H7 (cell line): ENCODE results near the gene PARD3. TPM values are rescaled to one million over a fixed set of nuclear protein-coding genes. Genes with fewer than 3 reads are reported as not detected.

ENCODE experiments used
- DNase-seq: peaks from one replicate; pipeline ENCODE4 v3.0.0; 2012
- H3K27me3 ChIP-seq: 2 replicates; pipeline ENCODE4 v1.6.0; 2011; ENCODE audit warnings: mild to moderate bottlenecking, low read length; ENCODE audit not compliant: control insufficient read depth, insufficient read depth
- H3K36me3 ChIP-seq: replicated peaks from 2 replicates; pipeline ENCODE4 v1.5.1; 2011; ENCODE audit warnings: low read length; ENCODE audit not compliant: control insufficient read depth, insufficient read depth
- H3K4me3 ChIP-seq: 2 replicates; pipeline ENCODE4 v1.5.1; 2011; ENCODE audit warnings: low read depth, mild to moderate bottlenecking, control low read depth, low read length, moderate library complexity; ENCODE audit not compliant: insufficient read depth
- total RNA-seq: library from RNA; depleted of rRNA; stranded (reverse); fragments of >200 nt; shearing (Covaris generic); gene quantifications from 2 replicates; pipeline ENCODE4 v1.2.3, GENCODE V29; 2014

PARD3 gene
- total RNA-seq, 1 experiment from 2014 or later, result 51.1 TPM

GRCh38 chr10:34089253-34089652, 725.8 kb downstream of the PARD3 start:
- DNase-seq, result no peak
- Histone ChIP-seq H3K27me3 (no peaks in the 10 kb centered on the region), H3K36me3 (no peaks in the 10 kb centered on the region), H3K4me3 (no peak overlapping the region)

- Histone ChIP-seq H3K36me3 (no peaks in the 10 kb centered on the region), H3K4me3 (no peak overlapping the region), H3K27me3 (no peaks in the 10 kb centered on the region)
- no peak for DNase-seq
Observed at GRCh38 chr10:34088208-34088794, 726.8 kb downstream of the PARD3 start.

GRCh38 chr10:34087095-34087418, 728.0 kb downstream of the PARD3 start:
- Histone ChIP-seq H3K27me3 (no peaks in the 10 kb centered on the region), H3K4me3 (no peak overlapping the region), H3K36me3 (no peaks in the 10 kb centered on the region)
- no peak for DNase-seq

GRCh38 chr10:34083567-34083966, 731.5 kb downstream of the PARD3 start:
- DNase-seq, result no peak
- no peak overlapping the region for H3K4me3 ChIP-seq

GRCh38 chr10:34081948-34082347, 733.1 kb downstream of the PARD3 start:
- no peaks in the 10 kb centered on the region for H3K36me3 ChIP-seq
- H3K4me3 ChIP-seq, result no peak overlapping the region
- no peaks in the 10 kb centered on the region for H3K27me3 ChIP-seq
- peak; percentile 54 for DNase-seq

More at GRCh38 chr10:34083567-34083966, 731.5 kb downstream of the PARD3 start:
- Histone ChIP-seq H3K36me3 (no peaks in the 10 kb centered on the region), H3K27me3 (no peaks in the 10 kb centered on the region)

- no peaks in the 10 kb centered on the region for H3K27me3 ChIP-seq
- no peak overlapping the region for H3K4me3 ChIP-seq
- no peak for DNase-seq
- no peaks in the 10 kb centered on the region for H3K36me3 ChIP-seq
Observed at GRCh38 chr10:34081347-34081743, 733.8 kb downstream of the PARD3 start.

- Histone ChIP-seq H3K36me3 (no peaks in the 10 kb centered on the region), H3K27me3 (no peaks in the 10 kb centered on the region), H3K4me3 (no peak overlapping the region)
- no peak for DNase-seq
Observed at GRCh38 chr10:34080485-34081346, 734.4 kb downstream of the PARD3 start.

- Histone ChIP-seq H3K4me3 (no peak overlapping the region), H3K27me3 (no peaks in the 10 kb centered on the region), H3K36me3 (no peaks in the 10 kb centered on the region)
- no peak for DNase-seq
Observed at GRCh38 chr10:34079702-34080484, 735.2 kb downstream of the PARD3 start.

- no peak for DNase-seq
Observed at GRCh38 chr10:34078745-34079470, 736.2 kb downstream of the PARD3 start.

GRCh38 chr10:34078017-34078744, 736.9 kb downstream of the PARD3 start:
- Histone ChIP-seq H3K36me3 (no peaks in the 10 kb centered on the region), H3K4me3 (no peak overlapping the region), H3K27me3 (no peaks in the 10 kb centered on the region)
- no peak for DNase-seq

More at GRCh38 chr10:34078745-34079470, 736.2 kb downstream of the PARD3 start:
- Histone ChIP-seq H3K4me3 (no peak overlapping the region), H3K27me3 (no peaks in the 10 kb centered on the region), H3K36me3 (no peaks in the 10 kb centered on the region)

GRCh38 chr10:34076443-34076842, 738.7 kb downstream of the PARD3 start:
- no peak for DNase-seq
- Histone ChIP-seq H3K27me3 (no peaks in the 10 kb centered on the region), H3K36me3 (no peaks in the 10 kb centered on the region), H3K4me3 (no peak overlapping the region)

- Histone ChIP-seq H3K36me3 (no peaks in the 10 kb centered on the region), H3K4me3 (no peak overlapping the region), H3K27me3 (no peaks in the 10 kb centered on the region)
- no peak for DNase-seq
Observed at GRCh38 chr10:34075254-34075926, 739.7 kb downstream of the PARD3 start.

GRCh38 chr10:34074051-34074450, 741.0 kb downstream of the PARD3 start:
- Histone ChIP-seq H3K4me3 (no peak overlapping the region), H3K27me3 (no peaks in the 10 kb centered on the region), H3K36me3 (no peaks in the 10 kb centered on the region)
- DNase-seq, result no peak
